H7 (cell line): ENCODE measurements around the gene CEPT1. TPM values are rescaled to one million over a fixed set of nuclear protein-coding genes. Genes with fewer than 3 reads are reported as not detected.
A peak's percentile ranks its signal among the peaks of the same experiment; 100 is the strongest.
"Not testable (repeated sequence)": the region's sequence is repeated elsewhere in the genome, so short reads cannot be mapped to it uniquely, and the experiment has no call there.

Source experiments
- DNase-seq: peaks from one replicate; pipeline ENCODE4 v3.0.0; 2012
- H3K27me3 ChIP-seq: 2 replicates; pipeline ENCODE4 v1.6.0; 2011; ENCODE audit warnings: mild to moderate bottlenecking, low read length; ENCODE audit not compliant: control insufficient read depth, insufficient read depth
- H3K36me3 ChIP-seq: replicated peaks from 2 replicates; pipeline ENCODE4 v1.5.1; 2011; ENCODE audit warnings: low read length; ENCODE audit not compliant: control insufficient read depth, insufficient read depth
- H3K4me3 ChIP-seq: 2 replicates; pipeline ENCODE4 v1.5.1; 2011; ENCODE audit warnings: low read depth, mild to moderate bottlenecking, control low read depth, low read length, moderate library complexity; ENCODE audit not compliant: insufficient read depth
- total RNA-seq: library from RNA; depleted of rRNA; stranded (reverse); fragments of >200 nt; shearing (Covaris generic); gene quantifications from 2 replicates; pipeline ENCODE4 v1.2.3, GENCODE V29; 2014; rRNA removed

Gene CEPT1
- total RNA-seq, result 20.1 and 20.5 TPM in 2 replicates

DNA sequence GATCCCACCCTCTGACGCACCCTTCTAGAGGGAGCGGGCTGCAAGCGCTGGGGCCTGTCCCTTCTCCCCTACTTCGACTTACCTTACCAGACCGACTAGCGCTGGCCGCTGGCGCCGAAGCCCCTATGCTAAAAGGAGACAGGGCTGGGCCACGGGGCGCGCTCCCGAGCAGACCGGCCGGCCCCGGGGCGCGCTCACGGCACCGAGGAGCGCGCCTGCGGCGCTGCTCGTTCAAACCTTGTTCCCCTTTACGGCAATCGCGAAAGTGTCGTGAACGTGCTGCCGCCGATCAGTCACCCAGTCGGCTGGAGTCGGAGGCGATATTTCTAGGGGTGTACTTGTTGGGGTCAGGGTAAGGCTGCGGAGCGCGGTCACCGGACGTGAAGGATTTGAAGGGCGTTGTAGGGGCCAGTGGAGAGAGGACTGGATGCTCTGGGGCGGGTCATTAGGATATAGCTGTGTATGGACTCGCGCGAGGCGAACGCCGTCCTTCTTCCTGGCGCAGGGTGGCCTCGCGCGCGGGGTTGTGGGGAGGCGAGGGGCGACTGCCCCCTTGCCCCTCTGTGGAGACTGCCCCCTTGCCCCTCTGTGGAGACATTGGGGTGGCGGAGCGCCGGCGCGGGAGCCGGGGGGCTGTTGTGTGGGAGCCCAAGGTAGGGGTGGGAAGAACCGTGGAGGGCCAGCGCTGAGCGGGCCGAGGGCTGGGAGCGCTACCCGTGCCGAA, at the start of gene CEPT1, which contains the start of gene DRAM2:
Gene CEPT1, plus strand, starts transcription at position 268 of the 724 bp plus-strand sequence. CDS start 7,492 bp downstream, outside the sequence.
Gene DRAM2, minus strand, starts transcription at position 138 of the 724 bp plus-strand sequence. CDS start 8,539 bp downstream, outside the sequence.
- Histone ChIP-seq H3K27me3 (no peaks in the 10 kb centered on the region), H3K4me3 (peak within 1 kb of the TSS; percentile 95), H3K36me3 (peaks cover 1% of the 10 kb centered on the region)
- peak; percentile 97 for DNase-seq

DNA sequence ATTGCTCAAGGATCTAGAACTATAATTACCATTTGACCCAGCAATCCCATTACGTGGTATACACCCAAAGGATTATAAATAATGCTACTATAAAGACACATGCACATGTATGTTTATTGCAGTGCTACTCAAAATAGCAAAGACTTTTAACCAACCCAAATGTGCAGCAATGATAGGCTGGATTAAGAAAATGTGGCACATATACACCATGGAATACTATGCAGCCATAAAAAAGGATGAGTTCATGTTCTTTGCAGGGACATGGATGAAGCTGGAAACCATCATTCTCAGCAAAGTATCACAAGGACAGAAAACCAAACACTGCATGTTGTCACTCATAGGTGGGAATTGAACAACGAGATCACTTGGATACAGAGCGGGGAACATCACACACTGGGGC, 44.6 kb upstream of the CEPT1 start:
- H3K36me3 ChIP-seq, H3K27me3 ChIP-seq, H3K4me3 ChIP-seq, DNase-seq: not testable (repeated sequence)

DNA sequence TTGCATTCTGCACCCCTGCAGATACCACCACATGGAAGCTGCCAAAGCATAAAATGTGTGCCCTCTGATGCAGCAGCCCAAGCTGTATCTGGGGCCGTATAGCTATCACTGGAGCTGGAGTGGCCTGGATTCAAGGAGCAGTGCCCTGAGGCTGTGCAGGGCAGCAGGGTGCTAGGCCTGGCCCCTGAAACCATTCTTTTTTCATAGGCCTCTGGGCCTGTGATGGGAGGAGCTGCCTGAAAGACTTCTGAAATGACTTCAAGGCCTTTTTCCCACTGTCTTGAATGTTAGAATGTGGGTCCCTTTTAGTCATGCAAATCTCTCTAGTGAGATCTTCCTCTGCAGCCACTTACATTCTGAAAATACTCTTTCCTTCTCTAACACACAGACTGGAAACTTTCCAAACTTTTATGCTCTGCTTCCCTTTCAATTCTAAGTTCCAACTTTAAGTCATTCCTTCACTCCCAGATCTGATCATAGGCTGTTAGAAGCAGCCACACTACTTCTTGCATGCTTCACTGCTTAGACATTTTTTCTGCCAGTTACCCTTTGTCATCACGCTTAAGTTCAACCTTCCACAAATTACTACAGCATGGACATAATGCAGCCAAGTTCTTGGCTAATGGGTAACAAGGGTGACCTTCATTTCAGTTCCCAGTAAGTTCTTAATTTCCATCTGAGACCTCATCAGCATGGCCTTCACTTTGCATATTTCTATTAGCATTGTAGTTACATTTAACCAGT, 42.5 kb upstream of the CEPT1 start:
- H3K36me3 ChIP-seq, result no peaks in the 10 kb centered on the region
- no peak overlapping the region for H3K4me3 ChIP-seq
- H3K27me3 ChIP-seq, result no peaks in the 10 kb centered on the region
- DNase-seq, result no peak

DNA sequence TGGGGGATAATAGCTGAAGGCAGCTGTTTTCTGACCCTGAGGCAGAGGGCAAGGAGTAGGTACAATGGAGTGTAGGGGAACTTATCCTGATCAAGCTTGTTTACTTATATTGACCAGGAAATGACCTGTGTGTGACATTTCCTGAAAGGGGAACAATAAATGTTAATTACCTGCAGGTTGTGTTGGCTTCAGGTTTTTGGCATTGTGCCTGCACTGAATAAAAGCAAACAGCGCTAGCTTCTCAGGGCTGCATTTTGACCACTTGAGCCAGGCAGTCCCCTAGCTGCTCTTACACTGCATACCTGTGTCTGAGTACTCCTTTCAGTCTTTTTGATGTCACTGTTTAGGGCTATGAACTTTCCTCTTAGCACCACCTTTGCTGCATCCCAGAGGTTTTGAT, 40.7 kb upstream of the CEPT1 start:
- Histone ChIP-seq H3K36me3 (no peaks in the 10 kb centered on the region), H3K27me3 (no peaks in the 10 kb centered on the region), H3K4me3 (no peak overlapping the region)
- no peak for DNase-seq

DNA sequence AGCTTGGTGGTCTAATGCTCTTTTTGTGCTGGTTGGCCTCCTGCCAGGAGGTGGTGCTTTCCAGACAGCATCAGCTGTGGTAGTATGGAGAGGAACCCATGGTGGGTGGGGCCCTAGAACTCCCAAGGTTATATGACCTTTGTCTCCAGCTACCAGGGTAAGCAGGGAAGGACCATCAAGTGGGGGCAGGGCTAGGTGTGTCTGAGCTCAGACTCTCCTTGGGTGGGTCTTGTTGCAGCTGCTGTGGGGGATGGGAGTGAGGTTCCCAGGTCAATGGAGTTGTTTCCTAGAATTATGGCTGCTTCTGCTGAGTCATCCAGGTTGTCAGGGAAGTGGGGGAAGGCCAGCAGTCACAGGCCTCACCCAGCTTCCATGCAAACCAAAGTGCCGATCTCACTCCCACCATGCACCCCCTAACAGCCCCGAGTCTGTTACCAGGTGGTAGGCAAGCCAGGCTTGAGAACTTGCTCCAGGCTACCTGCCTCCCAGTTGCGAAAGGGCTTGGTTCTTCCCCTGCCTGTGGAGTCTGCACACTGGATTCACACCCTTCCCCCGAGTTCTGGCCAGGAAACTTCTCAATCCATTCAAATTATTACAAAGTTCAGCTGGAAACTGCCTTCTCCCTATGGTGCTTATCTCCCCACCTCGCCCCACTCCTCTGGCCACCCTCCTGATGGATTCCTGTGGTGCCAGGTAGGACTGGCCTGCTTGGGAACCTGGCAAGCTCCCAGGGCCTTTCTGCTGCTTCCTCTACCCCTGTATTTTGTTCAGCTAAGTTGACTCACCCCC, 38.0 kb upstream of the CEPT1 start:
- H3K27me3 ChIP-seq, result no peaks in the 10 kb centered on the region

DNA sequence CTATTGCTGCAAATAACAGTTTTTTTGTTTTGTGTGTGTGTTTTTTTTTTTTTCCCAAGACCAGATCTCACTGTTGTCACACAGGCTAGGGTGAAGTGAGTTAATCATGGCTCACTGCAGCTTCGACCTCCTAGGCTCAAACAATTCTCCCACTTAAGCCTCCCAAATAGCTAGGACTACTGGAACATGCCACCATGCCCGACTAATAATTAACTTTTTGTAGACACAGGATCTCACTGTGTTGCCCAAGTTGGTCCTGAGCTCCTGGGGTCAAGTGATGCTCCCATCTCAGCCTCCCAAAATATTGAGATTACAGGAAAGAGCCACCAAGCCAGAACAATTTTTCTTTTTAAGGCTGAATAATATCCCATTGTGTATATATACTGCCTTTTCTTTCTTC, 35.0 kb upstream of the CEPT1 start:
- no peaks in the 10 kb centered on the region for H3K27me3 ChIP-seq
- H3K36me3 ChIP-seq, result no peaks in the 10 kb centered on the region
- no peak overlapping the region for H3K4me3 ChIP-seq
- DNase-seq, result no peak

More for the DNA sequence above, 38.0 kb upstream of the CEPT1 start:
- Histone ChIP-seq H3K36me3 (no peaks in the 10 kb centered on the region), H3K4me3 (no peak overlapping the region)
- DNase-seq, result no peak

DNA sequence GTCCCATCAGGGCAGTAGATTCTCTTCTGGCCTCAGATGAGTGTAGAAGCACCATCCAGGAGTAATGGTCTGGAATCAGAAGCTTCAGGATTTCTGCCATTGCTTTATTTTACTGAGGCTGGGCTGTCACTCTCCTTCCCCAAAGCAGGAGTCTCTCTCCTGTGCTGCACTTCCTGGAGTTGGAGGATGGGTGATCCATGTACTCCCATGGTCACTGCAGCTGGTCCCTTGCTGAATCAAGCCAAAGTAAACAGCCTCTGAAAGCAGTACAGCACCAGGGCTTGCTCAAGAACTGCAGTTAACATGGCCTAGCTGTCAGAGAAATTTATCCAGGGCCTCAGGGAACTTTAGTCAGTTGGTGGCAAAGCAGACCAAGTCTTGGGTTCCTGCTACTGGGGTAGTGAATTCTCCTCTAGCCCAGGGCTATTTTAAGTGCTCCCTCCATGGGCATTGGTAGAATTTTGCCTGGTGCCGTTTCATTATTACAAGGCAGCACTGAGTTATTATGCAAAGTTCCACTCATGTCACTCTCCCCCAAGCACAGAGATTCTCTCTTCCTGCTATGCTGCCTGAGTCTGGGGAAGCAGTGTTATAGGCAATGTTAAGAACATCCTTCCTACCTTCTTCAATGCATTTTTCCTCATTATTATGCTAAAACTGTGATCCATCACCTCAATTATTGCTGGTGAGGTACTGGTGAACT, 29.7 kb upstream of the CEPT1 start:
- Histone ChIP-seq H3K4me3 (no peak overlapping the region), H3K27me3 (no peaks in the 10 kb centered on the region), H3K36me3 (no peaks in the 10 kb centered on the region)
- DNase-seq, result no peak

DNA sequence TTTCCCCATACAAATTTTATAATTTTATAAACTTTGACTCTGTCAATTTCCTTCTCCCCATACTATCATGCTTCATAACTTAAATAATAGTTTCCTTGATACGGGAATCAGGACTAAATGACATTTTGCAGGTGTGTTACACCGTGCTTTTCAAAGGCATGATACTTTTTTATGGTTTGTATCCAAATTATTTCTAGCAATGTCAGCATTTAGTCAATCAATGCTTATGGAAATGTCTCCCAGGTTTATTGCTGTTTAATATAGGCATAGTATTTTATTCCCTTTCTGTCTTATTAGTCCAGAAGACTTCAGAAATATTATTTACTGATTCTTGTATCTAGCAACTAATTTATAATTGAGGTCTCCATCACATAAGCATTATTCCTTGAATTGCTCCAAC, 23.5 kb upstream of the CEPT1 start:
- Histone ChIP-seq H3K36me3 (peaks cover 2% of the 10 kb centered on the region; the same call in 1 of the 2 replicates), H3K27me3 (no peaks in the 10 kb centered on the region), H3K4me3 (no peak overlapping the region)
- DNase-seq, result no peak

DNA sequence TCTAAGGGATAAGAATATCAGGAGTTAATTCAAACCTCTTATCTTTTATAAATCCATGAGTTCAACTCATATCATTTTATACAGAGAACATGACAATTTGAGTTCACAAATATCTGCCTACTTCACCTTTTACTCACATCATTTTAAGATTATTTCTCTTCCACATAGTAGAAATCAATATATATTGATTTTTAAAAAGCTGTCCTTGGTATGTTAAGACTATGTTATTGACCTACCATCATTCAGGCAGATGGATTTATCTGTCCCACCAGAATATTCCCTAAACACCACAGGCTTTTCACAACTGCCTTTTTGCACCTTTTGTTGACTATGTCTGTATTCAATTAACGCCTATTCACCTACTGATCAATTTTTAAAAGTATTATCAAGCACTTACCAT, 13.7 kb upstream of the CEPT1 start:
- no peak overlapping the region for H3K4me3 ChIP-seq
- no peak for DNase-seq
- no peaks in the 10 kb centered on the region; the same call in none of the 2 replicates for H3K36me3 ChIP-seq
- no peaks in the 10 kb centered on the region for H3K27me3 ChIP-seq

DNA sequence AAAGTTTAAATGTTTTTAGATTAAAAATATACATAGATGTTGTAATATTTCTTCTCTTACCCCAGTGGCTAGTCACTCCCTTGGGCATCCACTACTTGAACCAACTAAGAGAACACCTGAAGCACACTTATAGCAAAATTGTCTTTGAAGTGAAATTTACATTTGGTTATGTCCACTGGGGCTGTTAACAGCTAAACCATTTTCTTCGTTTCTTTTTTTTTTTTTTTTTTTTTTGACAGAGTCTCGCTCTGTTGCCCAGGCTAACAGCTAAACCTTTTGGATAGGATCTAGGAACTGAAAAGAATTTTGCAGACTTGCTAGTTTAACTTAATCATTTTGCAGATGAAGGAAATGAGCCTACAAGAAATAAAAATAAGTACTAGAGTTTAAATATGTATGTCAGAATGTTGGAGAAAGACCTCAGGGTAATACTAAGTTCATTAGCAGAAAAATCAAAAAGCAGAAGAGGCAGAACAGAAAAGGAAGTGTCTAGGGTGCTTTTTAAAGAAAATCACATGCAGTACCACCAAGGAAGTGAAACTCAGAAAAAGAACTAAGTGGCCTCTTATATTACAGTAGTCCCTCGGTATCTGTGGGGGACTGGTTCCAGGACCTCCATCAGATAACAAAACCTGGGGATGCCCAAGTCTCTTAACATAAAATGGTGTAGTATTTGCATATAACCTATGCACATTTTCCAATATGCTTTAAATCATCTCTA, 11.9 kb upstream of the CEPT1 start:
- no peaks in the 10 kb centered on the region; the same call in none of the 2 replicates for H3K36me3 ChIP-seq

DNA sequence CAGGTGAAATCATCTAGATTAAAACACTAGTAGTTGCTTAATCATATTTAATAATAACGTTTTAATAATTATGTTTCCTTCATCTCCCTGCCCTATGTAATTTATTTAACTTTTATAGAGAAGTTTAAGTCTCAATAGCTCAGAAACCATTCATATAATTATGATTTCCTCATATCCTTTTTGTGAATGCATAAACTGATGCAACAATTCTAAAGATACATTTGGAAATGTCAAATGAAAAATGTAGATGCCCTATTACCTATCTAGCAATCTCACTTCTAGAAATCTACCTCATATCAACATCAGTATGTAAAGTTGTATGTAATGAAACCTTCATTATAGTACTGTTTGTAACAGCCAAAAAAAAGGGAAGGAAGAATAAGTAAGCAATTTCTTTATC, 10.6 kb upstream of the CEPT1 start:
- Histone ChIP-seq H3K4me3 (no peak overlapping the region), H3K36me3 (no peaks in the 10 kb centered on the region; the same call in none of the 2 replicates), H3K27me3 (no peaks in the 10 kb centered on the region)
- DNase-seq, result no peak

More for the DNA sequence above, 11.9 kb upstream of the CEPT1 start:
- no peak for DNase-seq
- Histone ChIP-seq H3K27me3 (no peaks in the 10 kb centered on the region), H3K4me3 (no peak overlapping the region)

DNA sequence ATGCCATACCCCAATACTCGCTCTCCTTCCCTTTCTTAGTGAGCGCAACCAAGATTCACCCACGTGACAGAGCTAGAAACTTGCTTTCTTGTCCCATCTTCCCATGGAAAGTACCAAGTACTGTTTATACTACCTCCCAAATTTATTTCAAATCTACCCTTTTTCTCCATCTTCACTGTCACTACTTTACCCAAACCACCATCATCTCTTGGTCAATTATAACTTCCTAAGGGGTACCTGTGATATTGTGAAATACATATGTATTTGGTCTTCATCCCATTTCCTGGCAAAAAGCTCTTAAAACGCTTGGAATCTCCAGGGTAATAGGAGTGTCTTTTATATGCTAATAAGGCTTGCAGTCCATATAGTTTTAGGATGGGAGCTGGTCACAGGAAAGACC, 8.3 kb upstream of the CEPT1 start:
- no peak for DNase-seq
- Histone ChIP-seq H3K27me3 (no peaks in the 10 kb centered on the region), H3K4me3 (no peak overlapping the region), H3K36me3 (peaks cover 1% of the 10 kb centered on the region)

DNA sequence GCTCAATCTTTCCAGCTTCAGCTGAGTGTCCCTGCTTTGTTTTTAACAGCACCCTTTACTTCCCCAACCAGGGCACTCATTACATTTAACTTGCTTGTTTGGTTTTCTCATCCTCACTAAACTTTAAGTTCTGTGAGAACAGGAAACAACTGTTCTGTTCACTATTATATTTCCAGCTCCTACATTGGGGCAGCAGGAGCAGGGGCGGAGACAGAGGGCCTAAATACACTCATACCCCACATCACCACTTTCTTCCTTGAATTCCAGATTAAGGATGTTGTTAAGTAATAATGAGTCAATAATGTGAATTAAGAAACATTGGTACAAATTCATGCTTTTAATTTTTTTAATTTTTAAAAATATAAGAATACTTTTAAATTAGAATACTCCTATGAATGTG, 6.2 kb upstream of the CEPT1 start:
- Histone ChIP-seq H3K4me3 (no peak overlapping the region), H3K36me3 (peaks cover 1% of the 10 kb centered on the region), H3K27me3 (no peaks in the 10 kb centered on the region)
- DNase-seq, result no peak
